GM23338 (cell line): ENCODE results near the gene CLP1. TPM values are rescaled to one million over a fixed set of nuclear protein-coding genes. Genes with fewer than 3 reads are reported as not detected.

Experiments used
- ATAC-seq: fragments of 200-7000 bp; cut with Tn5 transposase; 3 replicates; pipeline ENCODE4 v1.9.1; 2020
- DNase-seq: peaks from one replicate; pipeline ENCODE4 v3.0.0-alpha.2; 2015; ENCODE audit warnings: low spot score
- H2AFZ ChIP-seq: fragments of 200-600 bp; sonication (generic); 2 replicates; pipeline ENCODE4 v1.8.0; 2016; ENCODE audit warnings: antibody characterized with exemption, mild to moderate bottlenecking, moderate library complexity
- H3F3A ChIP-seq: fragments of 200-600 bp; sonication (generic); replicated peaks from 2 replicates; pipeline ENCODE4 v1.8.0; 2017; ENCODE audit warnings: antibody characterized with exemption, mixed run types, low read depth
- H3K27ac ChIP-seq: fragments of 200-600 bp; sonication (generic); 2 replicates; pipeline ENCODE4 v1.6.1; 2016; ENCODE audit warnings: low read depth
- H3K27me3 ChIP-seq: fragments of 200-600 bp; sonication (generic); 2 replicates; pipeline ENCODE4 v1.8.0; 2016; ENCODE audit warnings: mild to moderate bottlenecking, mixed run types, moderate library complexity; ENCODE audit not compliant: insufficient read depth
- H3K36me3 ChIP-seq: fragments of 200-600 bp; sonication (generic); 2 replicates; pipeline ENCODE4 v1.8.0; 2016; ENCODE audit warnings: mild to moderate bottlenecking; ENCODE audit not compliant: insufficient read depth
- H3K4me1 ChIP-seq: fragments of 200-600 bp; sonication (generic); 2 replicates; pipeline ENCODE4 v1.8.0; 2016; ENCODE audit warnings: mild to moderate bottlenecking, moderate library complexity; ENCODE audit not compliant: insufficient read depth
- H3K4me2 ChIP-seq: fragments of 200-600 bp; sonication (generic); 2 replicates; pipeline ENCODE4 v1.7.1; 2017; ENCODE audit warnings: mixed run types
- H3K4me3 ChIP-seq: fragments of 200-600 bp; sonication (generic); 2 replicates; pipeline ENCODE4 v1.6.1; 2016; ENCODE audit warnings: mixed run types
- H3K79me2 ChIP-seq: fragments of 200-600 bp; sonication (generic); replicated peaks from 2 replicates; pipeline ENCODE4 v1.8.0; 2017; ENCODE audit warnings: mild to moderate bottlenecking; ENCODE audit not compliant: insufficient read depth
- H3K9me2 ChIP-seq: fragments of 200-600 bp; sonication (generic); 2 replicates; pipeline ENCODE4 v1.8.0; 2017; ENCODE audit not compliant: insufficient read depth
- H4K20me1 ChIP-seq: fragments of 200-600 bp; sonication (generic); replicated peaks from 2 replicates; pipeline ENCODE4 v1.8.0; 2017; ENCODE audit warnings: mild to moderate bottlenecking; ENCODE audit not compliant: insufficient read depth
- H3K27ac Mint-ChIP-seq: 2 replicates; pipeline ENCODE4 v1.8.0; 2020; ENCODE audit warnings: inconsistent platforms, mild to moderate bottlenecking, moderate library complexity, mixed read lengths
- H3K27me3 Mint-ChIP-seq: 3 replicates; pipeline ENCODE4 v1.8.0; 2022; ENCODE audit warnings: low read depth, mild to moderate bottlenecking, moderate library complexity, mixed read lengths, inconsistent platforms; ENCODE audit not compliant: insufficient read depth, poor library complexity
- H3K36me3 Mint-ChIP-seq: 3 replicates; pipeline ENCODE4 v1.8.0; 2021; ENCODE audit warnings: low read depth, mild to moderate bottlenecking, inconsistent platforms, moderate library complexity, mixed read lengths
- H3K4me1 Mint-ChIP-seq: 3 replicates; pipeline ENCODE4 v1.8.0; 2020; ENCODE audit warnings: mild to moderate bottlenecking, inconsistent platforms, mixed read lengths
- H3K4me3 Mint-ChIP-seq: 3 replicates; pipeline ENCODE4 v1.8.0; 2021; ENCODE audit warnings: moderate library complexity, mild to moderate bottlenecking, inconsistent platforms, mixed read lengths
- H3K9me3 Mint-ChIP-seq: 3 replicates; pipeline ENCODE4 v1.8.0; 2020; ENCODE audit warnings: moderate library complexity, mild to moderate bottlenecking, inconsistent platforms, mixed read lengths
- CREB1 ChIP-seq: fragments of 250-450 bp; sonication (Bioruptor Pico); IDR thresholded peaks from 2 replicates; pipeline ENCODE4 v1.5.0; 2020; ENCODE audit warnings: low read depth, mild to moderate bottlenecking, moderate library complexity
- CTCF ChIP-seq, 2 experiments: fragments of 200-600 bp in 1 of 2; sonication (generic) in 1 of 2; conservative IDR thresholded peaks; 2 replicates each; pipeline versions ENCODE4 v1.5.1 to v1.6.1; 2016 to 2017; ENCODE audit warnings: antibody characterized with exemption in 2 of 2, low read depth in 2 of 2, mild to moderate bottlenecking in 2 of 2, moderate library complexity in 1 of 2
- ETS1 ChIP-seq: IDR thresholded peaks from 2 replicates; pipeline ENCODE4 v1.6.1; 2016; ENCODE audit warnings: antibody characterized with exemption
- EZH2 ChIP-seq: fragments of 200-600 bp; sonication (generic); IDR thresholded peaks from one replicate; pipeline ENCODE4 v1.8.0; 2017; ENCODE audit warnings: antibody characterized with exemption, mild to moderate bottlenecking, low read depth; ENCODE audit not compliant: unreplicated experiment
- EZH2phosphoT487 ChIP-seq: fragments of 200-600 bp; sonication (generic); IDR thresholded peaks from one replicate; pipeline ENCODE4 v1.8.1; 2018; ENCODE audit warnings: antibody characterized with exemption; ENCODE audit not compliant: unreplicated experiment
- JUNB ChIP-seq: IDR thresholded peaks from one replicate; pipeline ENCODE4 v1.6.1; 2016; ENCODE audit warnings: antibody characterized with exemption; ENCODE audit not compliant: unreplicated experiment
- NANOG ChIP-seq: IDR thresholded peaks from 2 replicates; pipeline ENCODE4 v1.6.1; 2016; ENCODE audit warnings: antibody characterized with exemption, borderline replicate concordance
- POLR2AphosphoS5 ChIP-seq: IDR thresholded peaks from 2 replicates; pipeline ENCODE4 v1.6.1; 2016; ENCODE audit warnings: antibody characterized with exemption, low read depth
- REST ChIP-seq: IDR thresholded peaks from one replicate; pipeline ENCODE4 v1.6.1; 2018; ENCODE audit warnings: antibody characterized with exemption; ENCODE audit not compliant: unreplicated experiment
- STAT1 ChIP-seq: IDR thresholded peaks from one replicate; pipeline ENCODE4 v1.6.1; 2016; ENCODE audit warnings: antibody characterized with exemption; ENCODE audit not compliant: unreplicated experiment
- ZNF114 ChIP-seq: fragments of 250-450 bp; sonication (Bioruptor Pico); IDR thresholded peaks from 2 replicates; pipeline ENCODE4 v1.5.0; 2020; ENCODE audit warnings: mild to moderate bottlenecking, moderate library complexity
- ZNF331 ChIP-seq: fragments of 250-450 bp; sonication (Bioruptor Pico); IDR thresholded peaks from 2 replicates; pipeline ENCODE4 v1.5.0; 2020; ENCODE audit warnings: low read depth, mild to moderate bottlenecking, moderate library complexity
- ZNF462 ChIP-seq: fragments of 250-450 bp; sonication (Bioruptor Pico); IDR thresholded peaks from 2 replicates; pipeline ENCODE4 v1.5.0; 2020; ENCODE audit warnings: mild to moderate bottlenecking, moderate library complexity
- polyA plus RNA-seq: library from polyadenylated mRNA; unstranded; fragments of >200 nt; fragmentation: Nextera tagmentation; extraction: Ambion mirVana; gene quantifications from 2 replicates; pipeline ENCODE4 v1.2.1, GENCODE V29; 2016
- total RNA-seq: library from RNA; depleted of rRNA; stranded (reverse); fragments of >200 nt; shearing (Covaris generic); gene quantifications from 2 replicates; pipeline ENCODE4 v1.2.3, GENCODE V29; 2014

Gene CLP1
- total and polyA plus RNA-seq, 2 experiments from 2014 or later, result 16.8 to 25.2 TPM

GRCh38 chr11:57634311-57634710 lies 23.3 kb upstream of the CLP1 start:
- TF ChIP-seq CTCF (conservative IDR thresholded peaks at IDR 0.05; ENCODE audit: low read depth in 2 of 2) (no peak), ZNF331 (CRISPR knock-in tag) (no peak), JUNB (no peak), EZH2 (no peak), POLR2AphosphoS5 (no peak), REST (no peak), STAT1 (no peak), ZNF462 (CRISPR knock-in tag) (no peak), CREB1 (CRISPR knock-in tag) (no peak), ZNF114 (CRISPR knock-in tag) (no peak), NANOG (no peak), EZH2phosphoT487 (no peak), ETS1 (no peak)
- Mint-ChIP-seq H3K4me3 (no peak overlapping the region), H3K27me3 (peaks cover 19% of the 10 kb centered on the region), H3K9me3 (peaks cover 3% of the 10 kb centered on the region; the same call in 1 of the 3 replicates), H3K4me1 (peaks cover 17% of the 10 kb centered on the region), H3K36me3 (peaks cover 12% of the 10 kb centered on the region), H3K27ac (no peak overlapping the region)
- Histone ChIP-seq H3K4me1 (peaks cover 12% of the 10 kb centered on the region), H4K20me1 (no peaks in the 10 kb centered on the region), H2AFZ (no peak overlapping the region), H3F3A (peaks cover 20% of the 10 kb centered on the region), H3K79me2 (peaks cover 14% of the 10 kb centered on the region), H3K27me3 (no peaks in the 10 kb centered on the region), H3K36me3 (no peaks in the 10 kb centered on the region), H3K4me2 (no peak overlapping the region), H3K9me2 (peaks cover 32% of the 10 kb centered on the region), H3K27ac (no peak overlapping the region), H3K4me3 (no peak overlapping the region)
- DNase-seq (no peak), ATAC-seq (no peak)
